MM.1S (cell line): Measurements from ENCODE around the gene CAPN5.

ENCODE experiments used
- DNase-seq: peaks from one replicate; pipeline ENCODE4 v3.0.0-alpha.2; 2015
- H2AFZ ChIP-seq: fragments of 300-600 bp; sonication (generic); 2 replicates; pipeline ENCODE4 v1.6.0; 2016; ENCODE audit warnings: antibody characterized with exemption, low read length
- H3F3A ChIP-seq: fragments of 300-600 bp; sonication (generic); 2 replicates; pipeline ENCODE4 v1.6.1; 2016; ENCODE audit warnings: mild to moderate bottlenecking, antibody characterized with exemption, low read length, moderate library complexity, mixed read lengths; ENCODE audit not compliant: insufficient read depth
- H3K27ac ChIP-seq: fragments of 300-600 bp; sonication (generic); 2 replicates; pipeline ENCODE4 v1.5.1; 2016; ENCODE audit warnings: mild to moderate bottlenecking, low read length
- H3K27me3 ChIP-seq: fragments of 300-600 bp; sonication (generic); replicated peaks from 2 replicates; pipeline ENCODE4 v1.6.0; 2016; ENCODE audit warnings: low read length; ENCODE audit not compliant: insufficient read depth
- H3K36me3 ChIP-seq: fragments of 300-600 bp; sonication (generic); replicated peaks from 2 replicates; pipeline ENCODE4 v1.6.1; 2016; ENCODE audit warnings: mild to moderate bottlenecking, low read length, mixed read lengths; ENCODE audit not compliant: insufficient read depth
- H3K4me1 ChIP-seq: fragments of 300-600 bp; sonication (generic); 2 replicates; pipeline ENCODE4 v1.6.1; 2016; ENCODE audit warnings: low read length, mixed read lengths
- H3K4me2 ChIP-seq: fragments of 300-600 bp; sonication (generic); 2 replicates; pipeline ENCODE4 v1.6.0; 2016; ENCODE audit warnings: low read depth, low read length
- H3K4me3 ChIP-seq: fragments of 300-600 bp; sonication (generic); 2 replicates; pipeline ENCODE4 v1.5.1; 2016; ENCODE audit warnings: low read length, mixed read lengths
- H3K79me2 ChIP-seq: fragments of 300-600 bp; sonication (generic); 2 replicates; pipeline ENCODE4 v1.6.1; 2016; ENCODE audit warnings: mixed run types, low read length, mixed read lengths
- H3K9ac ChIP-seq: fragments of 300-600 bp; sonication (generic); 2 replicates; pipeline ENCODE4 v1.6.1; 2016; ENCODE audit warnings: low read length, mixed read lengths
- H3K9me2 ChIP-seq: fragments of 300-600 bp; sonication (generic); replicated peaks from 2 replicates; pipeline ENCODE4 v1.6.1; 2016; ENCODE audit warnings: mild to moderate bottlenecking, low read length, mixed read lengths; ENCODE audit not compliant: insufficient read depth
- H3K9me3 ChIP-seq: fragments of 300-600 bp; sonication (generic); replicated peaks from 2 replicates; pipeline ENCODE4 v1.6.1; 2016; ENCODE audit warnings: mild to moderate bottlenecking, low read length, mixed read lengths; ENCODE audit not compliant: insufficient read depth
- H4K20me1 ChIP-seq: fragments of 300-600 bp; sonication (generic); 2 replicates; pipeline ENCODE4 v1.6.1; 2016; ENCODE audit warnings: mild to moderate bottlenecking, low read length, moderate library complexity, mixed read lengths; ENCODE audit not compliant: insufficient read depth
- EZH2 ChIP-seq: fragments of 300-600 bp; sonication (generic); optimal IDR thresholded peaks from 2 replicates; pipeline ENCODE3; 2017; ENCODE audit warnings: low read depth, mild to moderate bottlenecking, antibody characterized with exemption, low read length, mixed read lengths
- EZH2phosphoT487 ChIP-seq: fragments of 300-600 bp; sonication (generic); IDR thresholded peaks from 2 replicates; pipeline ENCODE4 v1.6.1; 2018; ENCODE audit warnings: antibody characterized with exemption, low read length
- TF ChIP-seq, protein P1 (sequence below): fragments of 300-600 bp; sonication (generic); IDR thresholded peaks from 2 replicates; pipeline ENCODE4 v1.5.1; 2016; ENCODE audit warnings: antibody characterized with exemption, low read length, mixed read lengths

Gene CAPN5

GRCh38 chr11:77171885-77172665, 105.3 kb downstream of the CAPN5 start:
- H3K27ac ChIP-seq = no peak overlapping the region

DNA sequence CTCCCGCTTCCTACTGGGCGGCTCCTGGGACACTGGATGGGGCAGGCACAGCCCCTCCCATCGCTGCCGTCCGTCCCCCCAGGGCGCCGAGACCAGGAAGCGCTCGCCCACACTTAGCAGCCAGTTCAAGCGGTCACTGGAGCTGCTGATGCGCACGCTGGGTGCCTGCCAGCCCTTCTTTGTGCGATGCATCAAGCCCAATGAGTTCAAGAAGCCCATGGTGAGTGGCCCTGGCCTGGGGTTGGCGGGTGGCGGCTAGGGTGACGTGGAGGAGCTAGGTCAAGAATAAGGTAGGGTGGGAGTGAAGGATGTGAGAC, 105.9 kb downstream of the CAPN5 start:
- DNase-seq = no peak
- Histone ChIP-seq H3F3A (no peaks in the 10 kb centered on the region), H4K20me1 (no peaks in the 10 kb centered on the region), H3K9me2 (no peaks in the 10 kb centered on the region), H3K9ac (no peak overlapping the region), H3K27me3 (no peaks in the 10 kb centered on the region), H3K9me3 (no peaks in the 10 kb centered on the region), H2AFZ (no peak overlapping the region), H3K79me2 (no peaks in the 10 kb centered on the region), H3K4me1 (no peaks in the 10 kb centered on the region), H3K36me3 (no peaks in the 10 kb centered on the region), H3K4me3 (no peak overlapping the region), H3K27ac (no peak overlapping the region), H3K4me2 (no peak overlapping the region)
- TF ChIP-seq, protein P1, sequence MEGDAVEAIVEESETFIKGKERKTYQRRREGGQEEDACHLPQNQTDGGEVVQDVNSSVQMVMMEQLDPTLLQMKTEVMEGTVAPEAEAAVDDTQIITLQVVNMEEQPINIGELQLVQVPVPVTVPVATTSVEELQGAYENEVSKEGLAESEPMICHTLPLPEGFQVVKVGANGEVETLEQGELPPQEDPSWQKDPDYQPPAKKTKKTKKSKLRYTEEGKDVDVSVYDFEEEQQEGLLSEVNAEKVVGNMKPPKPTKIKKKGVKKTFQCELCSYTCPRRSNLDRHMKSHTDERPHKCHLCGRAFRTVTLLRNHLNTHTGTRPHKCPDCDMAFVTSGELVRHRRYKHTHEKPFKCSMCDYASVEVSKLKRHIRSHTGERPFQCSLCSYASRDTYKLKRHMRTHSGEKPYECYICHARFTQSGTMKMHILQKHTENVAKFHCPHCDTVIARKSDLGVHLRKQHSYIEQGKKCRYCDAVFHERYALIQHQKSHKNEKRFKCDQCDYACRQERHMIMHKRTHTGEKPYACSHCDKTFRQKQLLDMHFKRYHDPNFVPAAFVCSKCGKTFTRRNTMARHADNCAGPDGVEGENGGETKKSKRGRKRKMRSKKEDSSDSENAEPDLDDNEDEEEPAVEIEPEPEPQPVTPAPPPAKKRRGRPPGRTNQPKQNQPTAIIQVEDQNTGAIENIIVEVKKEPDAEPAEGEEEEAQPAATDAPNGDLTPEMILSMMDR = no peak
- TF ChIP-seq EZH2 (no peak), EZH2phosphoT487 (no peak)

More at GRCh38 chr11:77171885-77172665, 105.3 kb downstream of the CAPN5 start:
- H3K36me3 ChIP-seq = no peaks in the 10 kb centered on the region
- TF ChIP-seq, protein P1 = no peak
- TF ChIP-seq EZH2phosphoT487 = no peak
- no peak for TF ChIP-seq EZH2
- H3K79me2 ChIP-seq = no peaks in the 10 kb centered on the region
- H3K4me2 ChIP-seq = no peak overlapping the region
- no peaks in the 10 kb centered on the region for H3K4me1 ChIP-seq
- no peaks in the 10 kb centered on the region for H3K27me3 ChIP-seq
- H3K9me3 ChIP-seq = no peaks in the 10 kb centered on the region
- no peak overlapping the region for H3K9ac ChIP-seq
- H3K4me3 ChIP-seq = no peak overlapping the region
- no peaks in the 10 kb centered on the region for H4K20me1 ChIP-seq
- no peak for DNase-seq
- H3F3A ChIP-seq = no peaks in the 10 kb centered on the region
- H3K9me2 ChIP-seq = no peaks in the 10 kb centered on the region
- H2AFZ ChIP-seq = no peak overlapping the region

DNA sequence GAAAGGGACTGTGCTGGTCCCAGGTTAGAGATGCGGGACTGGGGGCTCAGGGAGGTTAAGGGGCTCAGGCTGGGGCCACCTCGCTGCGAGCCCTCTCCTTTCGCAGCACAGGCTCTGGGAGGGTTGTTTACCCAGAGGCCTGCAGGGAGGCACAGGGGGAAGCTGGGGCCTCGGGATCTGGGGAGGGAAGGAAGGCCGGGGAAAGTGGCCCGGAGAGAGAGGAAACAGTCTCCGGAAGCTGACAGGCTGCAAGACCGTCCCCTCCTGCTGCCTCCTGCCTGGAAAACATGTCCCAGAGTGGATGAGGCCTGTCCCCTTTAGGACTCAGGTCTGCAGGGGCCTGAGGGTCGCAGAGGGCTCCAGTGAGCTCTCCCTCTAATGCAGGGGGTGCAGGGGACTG, 106.7 kb downstream of the CAPN5 start:
- no peak overlapping the region for H2AFZ ChIP-seq

More for the DNA sequence above, 106.7 kb downstream of the CAPN5 start:
- no peaks in the 10 kb centered on the region for H3F3A ChIP-seq
- H4K20me1 ChIP-seq = no peaks in the 10 kb centered on the region
- TF ChIP-seq, protein P1 = no peak
- no peak for TF ChIP-seq EZH2
- no peak for TF ChIP-seq EZH2phosphoT487
- no peaks in the 10 kb centered on the region for H3K36me3 ChIP-seq
- H3K79me2 ChIP-seq = no peaks in the 10 kb centered on the region
- H3K9me3 ChIP-seq = no peaks in the 10 kb centered on the region
- no peak overlapping the region for H3K9ac ChIP-seq
- no peaks in the 10 kb centered on the region for H3K9me2 ChIP-seq
- H3K4me1 ChIP-seq = no peaks in the 10 kb centered on the region
- no peak overlapping the region for H3K27ac ChIP-seq
- H3K4me3 ChIP-seq = no peak overlapping the region
- DNase-seq = no peak
- no peak overlapping the region for H3K4me2 ChIP-seq
- no peaks in the 10 kb centered on the region for H3K27me3 ChIP-seq
